Panc1 (cell line): ENCODE measurements around the gene ZNFX1. TPM values are rescaled to one million over a fixed set of nuclear protein-coding genes. Genes with fewer than 3 reads are reported as not detected.

Source experiments
- ATAC-seq: fragments of 200-7000 bp; cut with Tn5 transposase; 2 replicates; pipeline ENCODE4 v1.9.1; 2020; ENCODE audit warnings: mild to moderate bottlenecking, moderate library complexity
- BruUV-seq: library from RNA; stranded (reverse); fragments of 400-500 nt; replicated peaks from 2 replicates; lab custom pipeline; 2021; lab: Mats Ljungman, UMichigan
- CTCF ChIA-PET: fragments of 300-600 bp; sonication (Branson Sonifier 250); formaldehyde crosslinking; loops from one replicate; lab custom pipeline; 2022; ENCODE audit warnings: antibody characterized with exemption; lab: Charles Lee
- POLR2A ChIA-PET: fragments of 300-600 bp; sonication (Branson Sonifier 250); formaldehyde crosslinking; loops from one replicate; lab custom pipeline; 2022; ENCODE audit warnings: antibody characterized with exemption; lab: Charles Lee
- DNase-seq: peaks from one replicate; pipeline ENCODE4 v3.0.0-alpha.2; 2010; ENCODE audit warnings: low read depth, low spot score
- H3K27ac ChIP-seq: 2 replicates; pipeline ENCODE4 v1.5.1; 2011; ENCODE audit warnings: mild to moderate bottlenecking, low read length, inconsistent platforms
- H3K27me3 ChIP-seq: fragments of 200-500 bp; sonication (Bioruptor generic); 2 replicates; pipeline ENCODE4 v1.6.0; 2014; ENCODE audit warnings: low read length, inconsistent platforms; ENCODE audit not compliant: control insufficient read depth, insufficient read depth
- H3K36me3 ChIP-seq: fragments of 200-500 bp; sonication (Bioruptor generic); 2 replicates; pipeline ENCODE4 v1.5.1; 2014; ENCODE audit warnings: inconsistent platforms, mild to moderate bottlenecking, low read length, moderate library complexity; ENCODE audit not compliant: control insufficient read depth, insufficient read depth
- H3K4me1 ChIP-seq: 2 replicates; pipeline ENCODE4 v1.5.1; 2011; ENCODE audit warnings: inconsistent platforms, mild to moderate bottlenecking, low read length, moderate library complexity; ENCODE audit not compliant: control insufficient read depth, insufficient read depth
- H3K4me3 ChIP-seq, 2 experiments: 2 replicates each; pipeline ENCODE4 v1.5.1; 2011 to 2012; ENCODE audit warnings: low read depth in 2 of 2, low read length in 2 of 2, mild to moderate bottlenecking in 2 of 2, inconsistent platforms in 1 of 2, moderate library complexity in 1 of 2
- H3K9me3 ChIP-seq: fragments of 200-500 bp; sonication (Bioruptor generic); 2 replicates; pipeline ENCODE4 v1.5.1; 2014; ENCODE audit warnings: low read depth, mild to moderate bottlenecking, inconsistent platforms, low read length, moderate library complexity; ENCODE audit not compliant: control insufficient read depth, insufficient read depth
- POLR2AphosphoS5 ChIP-seq: IDR thresholded peaks from 2 replicates; pipeline ENCODE4 v1.6.1; 2012; ENCODE audit warnings: mild to moderate bottlenecking, low read depth, low read length, moderate library complexity
- SIN3A ChIP-seq: IDR thresholded peaks from 2 replicates; pipeline ENCODE4 v1.6.1; 2012; ENCODE audit warnings: low read depth, mild to moderate bottlenecking, low read length, moderate library complexity, borderline replicate concordance; ENCODE audit not compliant: insufficient read depth
- TCF7L2 ChIP-seq: IDR thresholded peaks from 2 replicates; pipeline ENCODE4 v1.6.1; 2011; ENCODE audit warnings: mild to moderate bottlenecking, low read depth, low read length, inconsistent platforms
- in situ Hi-C: cut with HindIII; loops from 2 replicates; pipeline ENCODE4 v1.10.0; 2016; ENCODE audit warnings: low sequenced_read_pairs, low pct_unique_long_range_greater_than_20kb
- intact Hi-C: fragments of 100-400 bp; cut with micrococcal nuclease; formaldehyde crosslinking; loops from one replicate; pipeline ENCODE4 v1.10.0; 2022; ENCODE audit not compliant: unreplicated experiment
- total RNA-seq: library from RNA; stranded (reverse); gene quantifications from one replicate; pipeline ENCODE4 v1.2.1, GENCODE V29; 2021; ENCODE audit not compliant: unreplicated experiment
- TF ChIP-seq, protein P1 (sequence below), 2 experiments: IDR thresholded peaks; 2 replicates each; pipeline ENCODE4 v1.6.1; 2011 to 2012; ENCODE audit warnings: low read depth in 2 of 2, control low read depth in 1 of 2, low read length in 1 of 2, mild to moderate bottlenecking in 1 of 2, moderate library complexity in 1 of 2; ENCODE audit not compliant: insufficient read depth in 1 of 2
- TF ChIP-seq, protein P2 (sequence below): fragments of 450-650 bp; IDR thresholded peaks from 2 replicates; pipeline ENCODE4 v1.5.1; 2017; ENCODE audit warnings: mild to moderate bottlenecking

Gene ZNFX1
- total RNA-seq, 1 experiment from 2014 or later = 39.4 TPM

- no peaks in the 10 kb centered on the region for H3K36me3 ChIP-seq
- ChIA-PET CTCF (no interaction called here), POLR2A (no interaction called here)
- H3K27me3 ChIP-seq = no peaks in the 10 kb centered on the region
- ATAC-seq (no peak), DNase-seq (no peak)
- no peak overlapping the region for H3K27ac ChIP-seq
- H3K9me3 ChIP-seq = no peaks in the 10 kb centered on the region
- BruUV-seq = no TSS peak
- intact Hi-C loops = no loop called here
- in situ Hi-C loops = no loop called here
- no peak for TF ChIP-seq SIN3A
- TF ChIP-seq POLR2AphosphoS5 = no peak
- no peak for TF ChIP-seq TCF7L2
- TF ChIP-seq, protein P1, sequence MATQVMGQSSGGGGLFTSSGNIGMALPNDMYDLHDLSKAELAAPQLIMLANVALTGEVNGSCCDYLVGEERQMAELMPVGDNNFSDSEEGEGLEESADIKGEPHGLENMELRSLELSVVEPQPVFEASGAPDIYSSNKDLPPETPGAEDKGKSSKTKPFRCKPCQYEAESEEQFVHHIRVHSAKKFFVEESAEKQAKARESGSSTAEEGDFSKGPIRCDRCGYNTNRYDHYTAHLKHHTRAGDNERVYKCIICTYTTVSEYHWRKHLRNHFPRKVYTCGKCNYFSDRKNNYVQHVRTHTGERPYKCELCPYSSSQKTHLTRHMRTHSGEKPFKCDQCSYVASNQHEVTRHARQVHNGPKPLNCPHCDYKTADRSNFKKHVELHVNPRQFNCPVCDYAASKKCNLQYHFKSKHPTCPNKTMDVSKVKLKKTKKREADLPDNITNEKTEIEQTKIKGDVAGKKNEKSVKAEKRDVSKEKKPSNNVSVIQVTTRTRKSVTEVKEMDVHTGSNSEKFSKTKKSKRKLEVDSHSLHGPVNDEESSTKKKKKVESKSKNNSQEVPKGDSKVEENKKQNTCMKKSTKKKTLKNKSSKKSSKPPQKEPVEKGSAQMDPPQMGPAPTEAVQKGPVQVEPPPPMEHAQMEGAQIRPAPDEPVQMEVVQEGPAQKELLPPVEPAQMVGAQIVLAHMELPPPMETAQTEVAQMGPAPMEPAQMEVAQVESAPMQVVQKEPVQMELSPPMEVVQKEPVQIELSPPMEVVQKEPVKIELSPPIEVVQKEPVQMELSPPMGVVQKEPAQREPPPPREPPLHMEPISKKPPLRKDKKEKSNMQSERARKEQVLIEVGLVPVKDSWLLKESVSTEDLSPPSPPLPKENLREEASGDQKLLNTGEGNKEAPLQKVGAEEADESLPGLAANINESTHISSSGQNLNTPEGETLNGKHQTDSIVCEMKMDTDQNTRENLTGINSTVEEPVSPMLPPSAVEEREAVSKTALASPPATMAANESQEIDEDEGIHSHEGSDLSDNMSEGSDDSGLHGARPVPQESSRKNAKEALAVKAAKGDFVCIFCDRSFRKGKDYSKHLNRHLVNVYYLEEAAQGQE (IDR thresholded peaks at IDR 0.05; ENCODE audit: insufficient read depth in 1 of 2, low read depth in 2 of 2, low read length in 1 of 2) = no peak
- TF ChIP-seq, protein P2, sequence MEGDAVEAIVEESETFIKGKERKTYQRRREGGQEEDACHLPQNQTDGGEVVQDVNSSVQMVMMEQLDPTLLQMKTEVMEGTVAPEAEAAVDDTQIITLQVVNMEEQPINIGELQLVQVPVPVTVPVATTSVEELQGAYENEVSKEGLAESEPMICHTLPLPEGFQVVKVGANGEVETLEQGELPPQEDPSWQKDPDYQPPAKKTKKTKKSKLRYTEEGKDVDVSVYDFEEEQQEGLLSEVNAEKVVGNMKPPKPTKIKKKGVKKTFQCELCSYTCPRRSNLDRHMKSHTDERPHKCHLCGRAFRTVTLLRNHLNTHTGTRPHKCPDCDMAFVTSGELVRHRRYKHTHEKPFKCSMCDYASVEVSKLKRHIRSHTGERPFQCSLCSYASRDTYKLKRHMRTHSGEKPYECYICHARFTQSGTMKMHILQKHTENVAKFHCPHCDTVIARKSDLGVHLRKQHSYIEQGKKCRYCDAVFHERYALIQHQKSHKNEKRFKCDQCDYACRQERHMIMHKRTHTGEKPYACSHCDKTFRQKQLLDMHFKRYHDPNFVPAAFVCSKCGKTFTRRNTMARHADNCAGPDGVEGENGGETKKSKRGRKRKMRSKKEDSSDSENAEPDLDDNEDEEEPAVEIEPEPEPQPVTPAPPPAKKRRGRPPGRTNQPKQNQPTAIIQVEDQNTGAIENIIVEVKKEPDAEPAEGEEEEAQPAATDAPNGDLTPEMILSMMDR = no peak
- H3K4me1 ChIP-seq = no peaks in the 10 kb centered on the region
- H3K4me3 ChIP-seq = no peak overlapping the region
Observed at GRCh38 chr20:49308875-49309274, 31.0 kb upstream of the ZNFX1 start.

- CTCF ChIA-PET = interaction anchor here (0.7 kb wide), 1 partner anchor 10 kb away, joined by 3 read pairs; no protein-coding TSS in a partner anchor
- intact Hi-C loops (no loop called here), in situ Hi-C loops (no loop called here)
- no peak overlapping the region for H3K4me3 ChIP-seq
- TF ChIP-seq TCF7L2 = no peak
- TF ChIP-seq, protein P1 (IDR thresholded peaks at IDR 0.05; ENCODE audit: insufficient read depth in 1 of 2, low read depth in 2 of 2, low read length in 1 of 2) = no peak
- no peak for TF ChIP-seq POLR2AphosphoS5
- TF ChIP-seq, protein P2 = no peak
- DNase-seq (no peak), ATAC-seq (no peak)
- no peak overlapping the region for H3K27ac ChIP-seq
- no peaks in the 10 kb centered on the region for H3K9me3 ChIP-seq
- H3K27me3 ChIP-seq = no peaks in the 10 kb centered on the region
- POLR2A ChIA-PET = no interaction called here
- no peaks in the 10 kb centered on the region for H3K36me3 ChIP-seq
- no TSS peak for BruUV-seq
- H3K4me1 ChIP-seq = no peaks in the 10 kb centered on the region
Observed at GRCh38 chr20:49306903-49307620, 29.2 kb upstream of the ZNFX1 start.
